ENCODE data around the gene TXNRD1.
"Not testable (repeated sequence)": the region's sequence is repeated elsewhere in the genome, so short reads cannot be mapped to it uniquely, and the experiment has no call there.

TXNRD1 gene

DNA sequence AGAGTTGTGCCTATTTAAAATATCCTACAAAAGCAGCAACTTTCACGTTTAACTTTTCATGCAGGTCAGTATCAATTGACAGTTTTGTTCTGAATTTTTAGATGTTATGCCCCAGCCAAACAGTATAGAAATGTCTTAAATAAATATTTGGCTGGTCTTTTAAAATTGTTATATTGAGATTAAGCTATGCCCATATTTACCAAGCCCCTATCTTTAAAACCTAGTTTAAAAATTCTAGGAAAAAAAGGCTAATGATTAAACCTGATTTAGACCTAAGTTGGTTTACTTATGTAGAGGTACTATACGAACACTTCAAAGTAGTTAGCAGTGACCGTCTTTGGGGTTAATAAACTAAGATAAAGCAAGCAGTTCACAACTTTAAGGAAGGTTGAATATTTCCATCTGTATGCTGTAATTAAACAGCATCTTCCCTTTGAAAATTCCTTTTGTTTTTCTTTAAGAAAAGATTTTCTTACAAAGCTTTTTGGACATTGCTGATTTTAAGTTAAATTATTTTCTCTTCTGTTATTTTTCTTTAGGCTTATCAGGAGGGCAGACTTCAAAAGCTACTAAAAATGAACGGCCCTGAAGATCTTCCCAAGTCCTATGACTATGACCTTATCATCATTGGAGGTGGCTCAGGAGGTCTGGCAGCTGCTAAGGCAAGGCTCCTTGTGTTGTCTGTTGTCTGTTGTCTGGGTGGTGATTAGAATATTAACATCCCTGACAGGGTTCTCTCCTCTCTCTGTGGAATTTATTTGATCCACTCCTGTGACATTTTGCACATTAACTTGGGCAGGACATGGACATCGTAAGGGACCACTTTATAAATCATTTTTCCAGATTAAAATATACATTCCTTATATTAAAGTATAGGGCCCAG is 95.4 kb downstream of the TXNRD1 start:
- in situ Hi-C loops (cut with MboI; ENCODE audit: low pct_unique_long_range_greater_than_20kb, low sequenced_read_pairs): no loop called here

DNA sequence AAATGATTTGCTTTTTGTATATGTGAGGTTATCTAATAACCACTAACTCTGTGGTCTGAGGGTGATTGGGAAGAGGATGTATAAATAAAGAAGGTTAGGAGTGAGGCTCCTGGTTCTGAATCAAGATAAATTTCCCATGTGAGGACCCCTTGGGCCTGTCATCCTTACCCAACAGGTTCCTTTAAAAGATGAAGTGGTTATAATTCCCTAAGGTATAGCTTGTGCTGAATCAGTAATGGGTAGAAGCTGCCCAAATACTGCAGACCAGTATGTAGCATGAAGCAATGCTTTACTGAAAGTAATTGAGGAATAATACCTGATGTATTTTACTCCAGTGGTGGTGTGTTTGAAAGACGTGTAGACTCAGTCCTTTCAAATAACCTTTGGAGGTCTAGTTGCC is 96.6 kb downstream of the TXNRD1 start:
- no peak for DNase-seq
- in situ Hi-C loops (cut with MboI; ENCODE audit: low pct_unique_long_range_greater_than_20kb, low sequenced_read_pairs): no loop called here

More for the DNA sequence above, 95.4 kb downstream of the TXNRD1 start:
- no peak for DNase-seq

DNA sequence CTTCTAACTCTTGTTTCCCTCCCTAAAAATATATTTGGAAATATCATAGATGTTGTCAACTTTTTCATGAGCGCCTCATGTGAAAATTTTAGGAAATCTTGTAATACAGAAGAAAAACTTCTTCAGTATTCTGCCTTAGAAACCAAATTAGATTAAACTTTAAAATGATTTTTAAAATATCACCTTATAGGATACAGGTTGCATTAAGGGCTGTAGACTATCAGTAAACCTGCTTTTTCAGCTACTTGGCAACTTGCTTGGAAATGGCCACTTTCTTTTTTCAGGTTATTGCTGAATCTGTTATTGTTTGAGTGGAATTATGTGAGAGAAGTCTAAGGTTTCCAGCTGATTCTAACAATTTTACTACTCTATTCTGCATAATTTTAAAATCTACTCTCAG is 97.1 kb downstream of the TXNRD1 start:
- no peak for DNase-seq
- in situ Hi-C loops (cut with MboI; ENCODE audit: low pct_unique_long_range_greater_than_20kb, low sequenced_read_pairs): no loop called here

DNA sequence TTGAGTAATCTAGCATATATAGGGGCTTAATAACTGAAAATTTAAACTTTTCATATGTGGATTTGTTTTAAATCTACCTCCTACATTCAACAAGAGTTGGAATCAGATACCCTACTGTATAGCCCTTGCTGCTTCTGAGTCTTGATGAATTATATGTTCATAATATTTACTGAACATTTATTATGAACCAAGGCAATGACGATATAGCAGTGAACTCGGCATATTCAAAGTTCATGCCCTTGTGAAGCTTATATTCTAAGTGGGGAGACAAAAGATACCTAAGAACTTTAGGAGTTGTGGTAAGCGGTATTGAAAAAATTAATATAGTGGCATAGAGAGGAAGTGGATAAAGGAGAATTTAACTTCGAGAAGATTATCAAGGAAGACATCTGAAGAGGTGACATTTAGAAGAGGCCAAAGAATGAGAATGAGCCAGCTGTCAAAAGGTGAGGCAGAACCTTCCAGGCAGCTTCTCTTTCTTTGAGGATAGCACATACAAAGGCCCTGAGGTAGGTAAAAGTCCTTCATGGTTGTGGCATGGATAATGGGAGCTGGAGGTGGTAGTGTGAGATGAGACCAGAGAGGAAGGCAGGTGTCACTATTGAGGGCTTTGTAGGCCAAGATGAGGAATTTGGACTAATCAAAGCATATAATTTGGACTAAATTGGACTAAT is 98.1 kb downstream of the TXNRD1 start:
- no peak for DNase-seq

DNA sequence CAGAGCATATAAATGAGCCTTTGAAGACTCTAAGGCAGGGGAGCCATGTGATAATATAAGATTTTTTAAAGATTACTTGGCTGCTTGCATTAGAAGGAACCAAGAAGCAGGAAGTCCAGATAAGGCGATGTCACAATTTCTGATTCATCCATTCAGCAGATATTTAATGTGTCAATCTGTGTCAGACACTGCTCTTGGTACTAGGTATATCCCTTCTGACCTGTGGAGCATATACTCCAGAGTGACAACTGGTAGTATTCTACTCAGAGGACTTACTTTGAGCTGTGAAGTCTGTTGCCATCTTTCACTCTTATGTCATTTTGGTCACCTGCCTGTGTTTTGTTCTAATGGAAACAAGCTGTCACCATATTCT is 98.6 kb downstream of the TXNRD1 start:
- in situ Hi-C loops (cut with MboI; ENCODE audit: low pct_unique_long_range_greater_than_20kb, low sequenced_read_pairs): no loop called here
- no peak for DNase-seq

More for the DNA sequence above, 98.1 kb downstream of the TXNRD1 start:
- in situ Hi-C loops (cut with MboI; ENCODE audit: low pct_unique_long_range_greater_than_20kb, low sequenced_read_pairs): no loop called here

DNA sequence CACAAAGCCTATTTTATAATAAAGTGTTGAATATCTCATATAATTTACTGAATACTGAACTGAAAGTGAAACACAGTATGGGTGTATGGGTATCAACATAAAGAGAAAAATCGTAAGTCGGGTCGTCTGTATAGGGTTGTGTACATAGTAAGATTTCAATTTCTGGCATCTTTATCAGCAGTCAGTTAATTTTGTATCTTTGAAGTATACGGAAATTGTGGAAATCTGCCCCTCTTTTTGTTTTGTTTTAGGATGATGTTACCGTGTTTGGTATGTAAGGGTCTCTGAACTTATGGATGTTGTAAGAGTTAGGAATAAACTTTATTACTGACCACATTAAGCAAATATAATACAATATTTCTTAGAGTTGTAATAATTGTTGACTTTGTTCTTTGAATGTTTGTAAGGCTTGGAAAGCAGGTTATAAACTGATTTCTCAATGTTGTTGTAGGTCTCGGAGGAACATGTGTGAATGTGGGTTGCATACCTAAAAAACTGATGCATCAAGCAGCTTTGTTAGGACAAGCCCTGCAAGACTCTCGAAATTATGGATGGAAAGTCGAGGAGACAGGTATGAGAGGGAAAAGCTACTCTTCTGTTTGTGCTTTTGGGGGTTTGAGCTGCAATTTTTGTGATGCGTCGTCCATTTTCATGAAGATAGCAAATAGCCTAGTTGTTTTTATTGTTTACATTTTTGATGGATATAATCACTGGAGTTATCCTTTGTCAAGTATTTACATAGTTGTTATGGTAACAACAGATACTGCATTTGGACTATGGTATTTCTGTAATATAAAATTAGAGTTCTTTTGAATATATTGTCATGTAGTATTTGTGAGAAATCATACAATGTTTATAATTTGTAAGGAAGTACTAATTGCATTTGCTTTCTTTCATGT is 100.0 kb downstream of the TXNRD1 start:
- in situ Hi-C loops (cut with MboI; ENCODE audit: low pct_unique_long_range_greater_than_20kb, low sequenced_read_pairs): no loop called here
- no peak for DNase-seq

DNA sequence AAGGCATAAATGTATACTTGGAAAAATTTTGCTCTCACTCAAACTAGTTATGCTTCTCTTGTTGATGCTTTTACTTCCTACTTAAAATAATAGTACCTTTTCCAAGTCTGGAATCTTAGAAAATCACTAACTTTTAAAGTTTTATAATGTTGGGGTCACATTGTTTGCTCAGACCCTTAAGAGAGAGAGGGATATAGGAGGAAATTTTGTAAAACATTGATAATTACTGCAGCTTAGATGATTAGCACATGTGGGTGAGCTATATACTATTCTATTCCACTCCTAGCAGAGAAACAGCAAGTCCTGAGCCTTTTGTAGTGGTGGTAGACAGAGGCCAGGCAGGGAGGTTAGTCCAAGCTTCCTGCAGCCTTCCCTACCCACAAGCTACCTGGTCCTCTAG is 101.4 kb downstream of the TXNRD1 start:
- in situ Hi-C loops (cut with MboI; ENCODE audit: low pct_unique_long_range_greater_than_20kb, low sequenced_read_pairs): no loop called here
- no peak for DNase-seq

DNA sequence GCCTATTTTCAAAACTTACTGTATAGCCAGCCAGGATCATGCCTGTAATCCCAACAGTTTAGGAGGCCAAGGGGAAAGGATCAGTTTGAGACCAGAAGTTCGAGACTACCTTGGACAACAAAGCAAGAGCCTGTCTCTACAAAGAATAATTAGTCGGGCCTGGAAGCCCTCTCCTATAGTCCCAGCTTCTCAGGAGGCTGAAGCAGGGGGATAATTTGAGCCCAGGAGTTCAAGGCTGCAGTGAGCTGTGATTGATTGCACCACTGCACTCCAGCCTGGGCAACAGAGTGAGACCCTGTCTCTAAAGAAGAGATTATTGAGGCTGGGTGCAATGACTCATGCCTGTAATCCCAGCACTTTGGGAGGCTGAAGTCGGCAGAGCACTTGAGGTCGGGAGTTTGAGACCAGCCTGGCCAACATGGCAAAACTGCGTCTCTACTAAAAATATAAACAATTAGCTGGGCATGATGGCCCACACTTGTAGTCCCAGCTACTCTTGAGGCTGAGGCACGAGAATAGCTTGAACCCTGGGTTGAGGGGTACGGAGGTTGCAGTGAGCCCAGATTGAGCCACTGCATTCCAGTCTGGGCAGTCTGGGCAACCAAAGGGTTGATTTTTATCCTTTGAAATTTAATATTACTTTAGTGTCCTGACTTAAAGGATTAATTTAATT is 102.1 kb downstream of the TXNRD1 start:
- in situ Hi-C loops (cut with MboI; ENCODE audit: low pct_unique_long_range_greater_than_20kb, low sequenced_read_pairs): no loop called here
- DNase-seq: no peak

DNA sequence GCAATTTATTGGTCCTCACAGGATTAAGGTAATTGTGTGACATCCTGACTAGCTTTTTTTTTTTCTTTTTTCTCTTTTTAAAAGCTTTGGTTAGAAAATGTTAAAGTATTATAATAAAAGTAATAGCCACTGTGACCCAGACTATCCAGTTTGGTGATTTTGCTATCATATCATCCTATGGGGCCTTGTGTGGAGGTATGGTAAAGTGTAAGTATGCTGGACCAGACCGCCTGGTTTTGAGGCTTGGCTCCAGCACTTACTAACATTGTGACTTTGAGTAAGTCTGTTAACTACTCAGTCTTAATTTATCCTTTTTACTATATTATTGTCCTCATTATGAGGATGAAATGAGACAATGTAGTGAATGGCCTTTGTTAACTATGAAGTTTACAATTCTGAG is 103.4 kb downstream of the TXNRD1 start:
- in situ Hi-C loops (cut with MboI; ENCODE audit: low pct_unique_long_range_greater_than_20kb, low sequenced_read_pairs): no loop called here

DNA sequence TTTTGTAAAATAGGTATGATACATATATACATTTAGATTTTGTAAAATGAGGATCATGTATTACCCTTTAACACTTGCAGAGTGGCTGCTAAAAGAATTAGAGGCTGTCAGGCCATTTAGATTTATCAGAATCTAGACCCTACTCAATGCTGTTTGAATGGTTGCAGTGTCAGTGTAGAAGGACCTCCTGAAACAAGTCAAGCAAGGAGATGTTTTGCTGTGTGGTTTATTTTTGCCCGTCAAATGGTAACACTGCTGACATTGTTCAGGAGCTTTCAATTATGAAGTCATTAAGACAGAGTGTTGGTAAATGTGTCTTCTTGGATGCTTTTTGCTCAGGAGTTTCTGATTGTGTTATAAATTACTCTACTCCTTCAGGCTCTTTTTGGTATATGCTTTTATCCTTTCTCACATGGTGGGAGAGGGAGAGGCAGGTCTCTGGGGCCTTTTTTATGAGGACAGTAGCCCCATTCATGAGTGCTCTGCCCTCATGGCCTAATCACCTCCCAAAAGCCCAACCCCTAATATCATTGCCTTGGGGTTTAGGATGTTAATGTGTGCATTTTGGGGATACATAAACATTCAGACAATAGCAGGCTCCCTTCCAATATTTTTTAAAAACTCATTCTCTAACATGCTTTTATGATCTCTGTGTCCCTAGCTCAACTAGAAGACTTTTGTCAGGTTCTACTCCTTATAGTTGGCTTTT is 104.5 kb downstream of the TXNRD1 start:
- DNase-seq: no peak
- in situ Hi-C loops (cut with MboI; ENCODE audit: low pct_unique_long_range_greater_than_20kb, low sequenced_read_pairs): no loop called here

More for the DNA sequence above, 103.4 kb downstream of the TXNRD1 start:
- no peak for DNase-seq

DNA sequence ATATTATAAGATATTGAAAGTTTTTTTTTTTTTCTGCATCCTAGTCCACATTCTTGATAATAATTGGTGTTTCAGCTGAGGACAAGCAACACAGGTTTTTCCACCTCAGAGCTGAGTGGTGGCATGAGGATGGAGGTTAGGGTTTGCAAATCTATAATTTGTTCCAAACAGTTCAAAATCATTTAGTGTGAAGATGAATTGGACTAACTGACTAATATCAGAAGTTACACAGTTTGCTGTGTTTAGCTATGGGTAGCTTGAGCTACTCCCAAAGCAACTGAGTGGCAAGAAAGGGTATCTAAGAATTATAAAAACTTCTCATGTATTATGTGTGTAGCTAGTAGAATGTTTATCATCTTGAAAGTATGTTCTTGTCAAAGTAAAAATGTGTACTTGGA is 105.0 kb downstream of the TXNRD1 start:
- in situ Hi-C loops (cut with MboI; ENCODE audit: low pct_unique_long_range_greater_than_20kb, low sequenced_read_pairs): no loop called here
- DNase-seq: no peak

DNA sequence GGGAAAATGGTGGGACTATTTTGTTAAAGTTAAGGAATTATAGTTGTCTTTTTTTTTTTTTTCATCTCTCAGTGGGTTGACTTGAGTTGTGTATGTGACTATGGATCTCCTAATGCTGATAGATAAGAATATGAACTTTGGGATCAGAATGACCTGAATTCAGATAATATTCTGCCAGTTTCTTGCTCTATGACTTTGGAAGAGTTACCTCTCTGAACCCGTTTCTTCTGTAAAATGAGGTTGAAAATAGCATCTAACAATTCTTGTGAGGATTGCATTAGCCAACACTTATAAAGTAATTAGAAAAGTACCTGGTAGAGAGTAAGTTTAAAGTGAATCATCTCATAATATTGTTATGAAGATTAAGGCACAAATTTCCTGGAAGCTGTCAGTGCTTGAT is 106.4 kb downstream of the TXNRD1 start:
- in situ Hi-C loops (cut with MboI; ENCODE audit: low pct_unique_long_range_greater_than_20kb, low sequenced_read_pairs): no loop called here
- no peak for DNase-seq

DNA sequence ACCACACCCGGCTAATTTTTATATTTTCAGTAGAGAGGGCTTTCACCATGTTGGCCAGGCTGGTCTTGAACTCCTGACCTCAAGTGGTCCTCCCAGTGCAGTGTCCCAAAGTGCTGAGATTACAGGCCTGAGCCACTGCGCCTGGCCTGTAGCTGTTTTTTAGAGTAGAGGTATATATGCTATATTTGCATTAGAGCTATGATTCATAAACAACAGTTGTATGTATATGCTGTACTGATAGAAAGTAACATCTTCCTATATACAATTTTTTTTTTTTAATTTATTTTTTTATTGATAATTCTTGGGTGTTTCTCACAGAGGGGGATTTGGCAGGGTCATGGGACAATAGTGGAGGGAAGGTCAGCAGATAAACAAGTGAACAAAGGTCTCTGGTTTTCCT is 107.0 kb downstream of the TXNRD1 start:
- DNase-seq; in situ Hi-C loops (cut with MboI; ENCODE audit: low pct_unique_long_range_greater_than_20kb, low sequenced_read_pairs): not testable (repeated sequence)

DNA sequence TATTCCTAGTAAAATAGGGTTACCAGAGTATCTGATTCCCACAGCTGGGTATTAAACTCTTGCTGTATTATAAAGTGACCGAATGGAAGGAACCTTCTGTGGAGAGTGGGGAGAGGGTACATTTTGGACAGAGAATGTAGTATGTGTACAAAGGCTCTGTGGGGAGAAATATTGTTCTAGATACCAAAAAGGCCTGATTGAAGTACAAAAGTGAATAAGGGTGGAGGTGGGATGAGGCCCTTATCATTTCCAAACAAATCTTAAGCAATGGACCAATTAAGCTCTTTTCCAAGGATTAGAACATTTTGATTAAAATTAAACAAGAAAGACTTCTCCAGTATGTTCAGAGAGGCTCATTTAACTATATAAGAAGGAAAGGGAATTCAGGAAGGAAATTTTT is 108.3 kb downstream of the TXNRD1 start:
- DNase-seq: no peak
- in situ Hi-C loops (cut with MboI; ENCODE audit: low pct_unique_long_range_greater_than_20kb, low sequenced_read_pairs): no loop called here

DNA sequence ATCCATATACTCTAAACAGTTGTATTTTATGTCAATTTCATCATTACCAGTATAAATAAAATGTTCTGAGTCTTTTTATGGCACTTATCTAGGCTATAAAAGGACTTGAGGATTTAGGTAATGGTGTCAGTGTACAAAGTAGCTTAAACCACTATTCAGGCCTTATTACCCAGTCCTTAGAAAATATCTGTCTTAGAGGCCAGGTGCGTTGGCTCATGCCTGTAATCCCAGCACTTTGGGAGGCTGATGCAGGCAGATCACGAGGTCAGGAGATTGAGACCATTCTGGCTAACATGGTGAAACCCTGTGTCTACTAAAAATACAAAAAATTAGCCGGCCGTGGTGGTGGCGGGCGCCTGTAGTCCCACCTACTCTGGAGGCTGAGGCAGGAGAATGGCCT is 112.7 kb downstream of the TXNRD1 start:
- in situ Hi-C loops (cut with MboI; ENCODE audit: low pct_unique_long_range_greater_than_20kb, low sequenced_read_pairs); DNase-seq: not testable (repeated sequence)

DNA sequence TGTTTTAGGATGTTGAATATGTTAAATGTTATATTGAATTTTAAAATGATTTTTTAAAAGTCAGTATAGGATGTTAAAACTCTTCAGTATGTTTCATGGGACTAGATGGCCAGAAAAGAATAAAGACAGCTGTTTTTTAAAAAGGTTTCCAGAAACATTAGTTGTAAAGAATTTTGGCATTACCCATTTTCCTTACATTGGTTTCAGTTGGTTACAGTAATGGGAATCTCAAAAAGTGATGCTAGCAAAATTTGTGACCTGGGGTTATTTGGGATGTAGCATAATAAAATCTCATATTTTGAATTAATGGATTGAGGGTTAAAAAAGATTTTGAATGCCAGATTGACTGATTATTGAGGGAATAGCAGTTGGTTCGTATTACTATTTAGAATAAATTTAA is 113.2 kb downstream of the TXNRD1 start:
- DNase-seq: no peak
- in situ Hi-C loops (cut with MboI; ENCODE audit: low pct_unique_long_range_greater_than_20kb, low sequenced_read_pairs): no loop called here

DNA sequence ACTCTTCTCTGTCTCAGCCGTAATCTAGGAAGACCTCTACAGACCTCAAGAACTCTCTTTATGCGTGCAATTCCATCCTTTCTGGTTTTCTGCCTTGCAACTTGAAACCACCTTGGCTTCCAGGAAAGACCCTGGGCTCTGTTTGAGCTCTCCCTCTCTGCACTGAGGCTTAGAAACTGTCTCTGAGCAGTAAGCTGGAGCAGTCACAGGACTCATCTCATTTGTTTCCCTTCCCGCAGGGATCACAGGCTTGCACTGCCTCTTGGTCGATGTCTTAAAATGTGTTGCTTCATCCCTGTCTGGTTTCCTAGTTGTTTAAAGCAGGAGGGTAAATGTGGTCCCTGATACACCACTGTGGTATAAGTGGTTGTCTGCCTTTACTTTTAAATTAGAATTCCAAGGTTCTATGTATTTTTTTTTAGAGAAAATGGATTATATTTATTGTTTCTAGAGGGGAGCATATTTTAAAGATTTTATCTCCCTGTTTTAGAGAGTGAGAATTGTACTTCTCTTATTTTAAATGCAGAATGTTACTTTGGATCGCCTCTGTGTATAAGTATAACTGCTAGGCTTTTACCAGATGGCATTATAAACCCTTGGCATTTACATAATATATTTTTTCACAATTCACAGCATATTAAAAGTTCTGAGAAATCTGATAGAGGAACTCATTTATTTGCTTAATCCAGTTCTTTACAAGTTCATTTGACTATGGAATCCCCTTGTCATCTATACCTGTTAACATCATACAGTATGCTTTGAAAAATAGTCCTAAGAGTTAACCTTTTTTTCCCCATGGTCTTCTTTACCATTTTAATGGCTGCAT is 114.3 kb downstream of the TXNRD1 start:
- in situ Hi-C loops (cut with MboI; ENCODE audit: low pct_unique_long_range_greater_than_20kb, low sequenced_read_pairs): no loop called here
- no peak for DNase-seq

DNA sequence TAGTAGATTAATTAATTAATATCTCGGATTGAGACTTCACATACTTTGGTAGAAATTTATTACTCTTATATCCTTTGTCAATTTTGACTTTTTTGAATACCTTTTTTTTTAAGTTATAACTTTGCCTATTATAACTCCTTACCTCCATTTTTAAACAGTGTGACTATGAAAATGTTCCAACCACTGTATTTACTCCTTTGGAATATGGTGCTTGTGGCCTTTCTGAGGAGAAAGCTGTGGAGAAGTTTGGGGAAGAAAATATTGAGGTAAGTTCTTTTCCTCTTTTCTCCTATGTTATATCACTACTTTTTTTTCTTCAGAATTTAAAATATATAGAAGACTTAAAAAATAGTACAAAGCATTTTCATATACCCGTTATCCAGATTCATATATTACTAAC is 115.8 kb downstream of the TXNRD1 start:
- no peak for DNase-seq
- in situ Hi-C loops (cut with MboI; ENCODE audit: low pct_unique_long_range_greater_than_20kb, low sequenced_read_pairs): no loop called here

Data from KBM-7 (cell line).